ENCODE measurements around the gene UBA5.
"Not testable (repeated sequence)": the region's sequence is repeated elsewhere in the genome, so short reads cannot be mapped to it uniquely, and the experiment has no call there.

UBA5 gene

DNA sequence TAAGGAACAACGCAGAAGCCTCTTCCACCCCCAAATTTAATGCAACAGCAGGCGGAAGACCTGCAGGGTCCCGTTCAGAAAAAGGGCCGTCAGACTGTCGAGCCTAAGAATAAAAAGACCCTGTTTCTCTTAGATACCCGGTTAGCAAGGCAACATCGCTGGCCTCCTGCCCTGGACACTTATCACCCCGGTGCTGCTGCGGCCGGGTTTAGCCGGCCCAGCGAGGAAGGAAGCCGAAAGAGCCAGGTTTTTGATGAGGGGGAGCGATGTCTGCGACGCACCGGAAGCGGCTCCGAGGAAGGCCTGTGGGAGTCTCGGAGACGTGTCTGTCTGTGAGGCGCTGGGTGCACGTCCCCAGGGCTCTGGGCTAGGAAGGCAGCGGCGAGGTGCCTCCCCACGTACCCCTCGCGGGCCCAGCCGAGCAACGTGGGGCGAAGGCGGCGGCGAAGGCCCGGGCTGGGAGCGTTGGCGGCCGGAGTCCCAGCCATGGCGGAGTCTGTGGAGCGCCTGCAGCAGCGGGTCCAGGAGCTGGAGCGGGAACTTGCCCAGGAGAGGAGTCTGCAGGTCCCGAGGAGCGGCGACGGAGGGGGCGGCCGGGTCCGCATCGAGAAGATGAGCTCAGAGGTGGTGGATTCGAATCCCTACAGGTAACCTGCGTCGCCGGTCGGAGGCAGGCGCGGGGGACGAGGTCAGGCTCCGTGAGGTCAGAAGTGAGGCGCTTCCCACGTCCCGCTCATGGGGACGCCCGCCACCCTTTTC lies at the start of gene UBA5:
Gene UBA5, plus strand, starts transcription at position 278 of the 759 bp plus-strand sequence. Its CDS starts 209 bp downstream, at position 487.
- DNase-seq (ENCODE audit: low read depth in 2 of 2): peak; percentile 53 to 60

DNA sequence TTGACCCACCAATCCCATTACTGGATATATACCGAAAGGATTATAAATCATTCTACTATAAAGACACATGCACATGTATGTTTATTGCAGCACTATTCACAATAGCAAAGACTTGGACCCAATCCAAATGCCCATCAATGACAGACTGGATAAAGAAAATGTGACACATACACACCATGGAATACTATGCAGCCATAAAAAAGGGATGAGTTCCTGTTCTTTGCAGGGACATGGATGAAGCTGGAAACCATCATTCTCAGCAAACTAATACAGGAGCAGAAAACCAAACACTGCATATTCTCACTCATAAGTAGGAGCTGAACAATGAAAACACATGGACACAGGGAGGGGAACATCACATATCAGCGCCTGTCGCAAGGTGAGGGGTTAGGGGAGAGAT lies 44.8 kb upstream of the UBA5 start:
- not testable (repeated sequence) for DNase-seq (ENCODE audit: low read depth in 2 of 2)

- no peak for DNase-seq (ENCODE audit: low read depth in 2 of 2)
Measured at GRCh38 chr3:132615881-132616280, 44.2 kb upstream of the UBA5 start.

DNA sequence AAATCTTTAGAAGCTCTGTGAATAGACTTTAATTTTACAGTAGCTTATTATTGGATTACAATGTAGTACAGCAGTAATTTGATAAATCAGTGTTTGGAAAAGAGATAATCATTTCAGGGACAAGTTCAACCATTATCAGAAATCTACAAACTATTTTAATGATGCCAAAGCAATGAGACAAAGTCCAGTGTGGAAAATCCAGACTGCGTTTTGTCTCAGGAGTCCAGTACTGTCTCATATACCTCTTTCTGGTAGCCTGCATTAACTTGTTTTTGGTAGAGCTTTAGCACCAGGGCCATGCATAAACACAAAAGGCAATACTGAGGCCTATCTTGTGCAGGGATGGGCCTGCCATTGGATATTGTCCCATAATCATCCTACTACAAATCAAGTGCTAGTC lies 43.3 kb upstream of the UBA5 start:
- no peak for DNase-seq (ENCODE audit: low read depth in 2 of 2)

DNA sequence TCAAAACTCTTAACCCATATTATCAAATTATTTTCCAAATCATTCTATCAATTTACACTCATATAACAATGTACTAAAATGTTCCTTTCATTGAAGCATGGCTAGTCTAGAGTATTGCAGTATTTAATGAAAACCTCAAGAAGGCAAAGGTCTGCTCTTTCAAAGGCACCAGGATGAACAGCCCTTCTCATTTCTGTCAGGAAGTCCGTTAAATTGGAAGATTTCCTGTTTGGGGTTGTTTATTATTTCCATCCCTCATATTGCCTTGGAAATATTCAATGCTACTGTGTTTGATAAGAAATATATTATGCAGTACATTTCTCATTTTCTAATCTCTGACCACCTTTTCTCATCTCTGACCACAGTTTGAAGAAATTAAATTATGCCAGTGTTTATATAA lies 38.0 kb upstream of the UBA5 start:
- DNase-seq (ENCODE audit: low read depth in 2 of 2): no peak

DNA sequence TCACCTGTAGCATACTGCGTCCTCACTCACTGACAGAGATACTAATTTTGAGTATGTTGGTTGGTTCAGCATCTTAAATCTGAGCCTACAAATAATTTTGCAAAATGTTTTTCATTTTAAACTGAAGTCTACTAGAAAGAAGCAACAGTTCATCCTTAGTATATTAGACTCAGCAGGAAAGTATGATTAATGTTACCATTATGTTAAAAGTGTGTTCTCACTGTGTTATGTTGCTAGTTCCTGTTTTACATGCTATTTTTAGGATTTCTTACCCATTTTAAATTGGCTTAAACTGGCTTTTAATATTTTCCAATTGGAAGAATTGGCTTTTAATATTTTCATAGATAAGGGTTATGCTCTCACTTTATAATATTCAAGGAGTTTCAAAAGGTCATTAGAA lies 37.4 kb upstream of the UBA5 start:
- no peak for DNase-seq (ENCODE audit: low read depth in 2 of 2)

DNA sequence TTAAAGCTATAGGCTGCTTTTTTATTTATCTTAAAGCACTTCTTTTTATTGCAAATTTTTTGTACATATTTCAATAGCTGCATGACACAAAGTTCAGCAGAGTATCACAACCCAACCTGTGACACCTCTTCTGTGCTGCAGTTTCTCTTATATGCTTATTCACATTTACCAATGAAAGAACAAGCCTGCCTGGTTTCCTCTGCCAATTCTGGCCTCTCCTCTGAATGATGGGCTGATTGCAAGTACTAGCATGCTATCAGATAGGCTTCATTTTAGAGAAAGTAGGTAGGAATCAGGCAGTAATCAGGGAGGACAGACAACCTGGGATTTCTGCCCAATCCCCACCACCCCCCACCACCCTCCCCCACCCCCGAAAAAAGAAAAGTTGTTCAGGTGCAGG lies 36.5 kb upstream of the UBA5 start:
- DNase-seq (ENCODE audit: low read depth in 2 of 2): no peak

DNA sequence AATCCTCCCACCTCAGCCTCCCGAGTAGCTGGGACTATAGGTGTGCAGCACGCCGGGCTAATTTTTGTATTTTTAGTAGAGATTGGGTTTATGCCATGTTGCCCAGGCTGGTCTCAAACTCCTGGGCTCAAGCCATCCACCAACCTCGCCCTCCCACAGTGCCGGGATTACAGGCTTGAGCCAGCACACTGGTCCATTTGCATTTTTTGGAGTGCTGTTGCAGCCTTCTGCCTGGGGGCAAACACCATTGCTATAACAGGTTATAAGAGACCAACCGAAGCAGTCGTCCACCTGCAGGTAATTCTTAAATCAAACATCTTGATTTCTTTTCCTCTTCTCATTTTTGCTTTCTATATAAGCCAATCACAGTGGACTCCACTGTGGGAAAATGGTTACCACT lies 35.3 kb upstream of the UBA5 start:
- DNase-seq (ENCODE audit: low read depth in 2 of 2): no peak

DNA sequence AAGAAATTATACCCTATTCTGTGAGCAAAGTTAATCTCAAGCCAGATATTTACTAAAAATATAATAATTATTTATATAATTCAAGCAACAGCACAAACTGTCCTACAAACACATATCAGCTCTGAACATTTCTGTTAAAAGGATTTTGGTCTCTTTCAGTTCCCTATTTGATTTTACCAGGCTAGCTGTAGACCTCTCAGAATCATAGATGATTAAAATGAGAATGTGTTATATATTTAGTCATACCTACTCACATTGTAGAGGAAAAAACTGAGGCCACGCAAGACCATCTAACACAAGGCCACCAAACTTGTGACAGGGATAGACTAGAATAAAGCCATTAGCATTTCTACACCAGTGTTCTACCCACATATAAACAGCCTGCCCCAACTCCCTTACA lies 34.5 kb upstream of the UBA5 start:
- DNase-seq (ENCODE audit: low read depth in 2 of 2): no peak

- DNase-seq (ENCODE audit: low read depth in 2 of 2): no peak
Measured at GRCh38 chr3:132626955-132627354, 33.2 kb upstream of the UBA5 start.

- no peak for DNase-seq (ENCODE audit: low read depth in 2 of 2)
Measured at GRCh38 chr3:132628157-132628556, 32.0 kb upstream of the UBA5 start.

GRCh38 chr3:132629928-132630327 lies 30.2 kb upstream of the UBA5 start:
- no peak for DNase-seq (ENCODE audit: low read depth in 2 of 2)

DNA sequence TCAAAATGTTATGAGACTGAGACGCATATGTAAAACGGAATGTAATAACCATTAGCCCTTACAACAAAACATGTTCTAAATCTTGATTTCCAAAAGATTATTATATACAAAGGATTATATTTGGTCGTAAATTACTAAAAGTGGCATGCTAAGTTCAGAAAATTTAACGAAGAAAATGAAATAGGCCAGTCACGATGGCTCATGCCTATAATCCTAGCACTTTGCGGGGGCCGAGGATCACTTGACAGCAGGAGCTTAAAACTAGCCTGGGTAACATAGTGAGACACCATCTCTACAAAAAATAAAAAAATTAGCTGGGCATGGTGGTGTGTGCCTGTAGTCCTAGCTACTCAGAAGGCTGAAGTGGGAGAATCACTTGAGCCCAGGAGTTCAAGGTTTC lies 29.5 kb upstream of the UBA5 start:
- DNase-seq (ENCODE audit: low read depth in 2 of 2): no peak

DNA sequence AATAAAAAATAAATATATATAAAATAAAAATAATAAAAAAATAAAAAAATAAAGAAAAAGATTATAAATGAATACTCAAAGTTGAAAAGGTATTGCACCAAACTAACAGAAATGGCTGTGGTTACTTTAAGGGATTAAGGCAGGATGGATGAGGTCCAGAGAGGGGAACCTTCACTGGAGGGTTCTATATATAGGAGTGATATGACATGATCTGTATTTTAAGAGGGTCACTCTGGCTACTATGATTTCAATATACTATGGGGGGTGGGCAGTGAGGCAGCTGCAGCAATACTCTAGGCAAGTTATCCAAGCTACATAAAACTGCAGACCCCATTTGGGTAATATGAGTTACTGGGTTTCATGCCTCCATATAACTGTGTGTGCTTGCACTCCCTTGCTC lies 25.1 kb upstream of the UBA5 start:
- DNase-seq (ENCODE audit: low read depth in 2 of 2): no peak

GRCh38 chr3:132637590-132637989 lies 22.5 kb upstream of the UBA5 start:
- DNase-seq (ENCODE audit: low read depth in 2 of 2): no peak

DNA sequence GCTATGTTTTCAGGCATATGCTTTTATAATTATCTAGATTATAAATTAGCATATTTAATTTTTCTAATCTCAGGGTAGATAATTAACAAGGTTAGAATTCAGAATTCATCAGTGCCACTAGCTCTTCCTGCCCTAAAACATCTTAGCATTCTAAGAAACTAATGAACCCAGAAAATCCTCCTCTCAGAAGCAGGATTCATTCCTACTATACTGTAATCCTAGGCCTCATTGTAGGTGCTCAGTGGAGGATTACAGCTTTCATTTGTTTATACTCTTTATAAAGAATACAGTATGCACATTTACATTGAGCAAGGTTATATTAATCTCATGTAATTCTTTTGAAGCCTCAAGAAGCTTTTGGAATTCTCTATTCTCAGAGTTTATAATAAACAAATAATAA lies 21.4 kb upstream of the UBA5 start:
- no peak for DNase-seq (ENCODE audit: low read depth in 2 of 2)

- DNase-seq (ENCODE audit: low read depth in 2 of 2): not testable (repeated sequence)
Measured at GRCh38 chr3:132641427-132641826, 18.7 kb upstream of the UBA5 start.

- DNase-seq (ENCODE audit: low read depth in 2 of 2): no peak
Measured at GRCh38 chr3:132641837-132642538, 18.1 kb upstream of the UBA5 start.

DNA sequence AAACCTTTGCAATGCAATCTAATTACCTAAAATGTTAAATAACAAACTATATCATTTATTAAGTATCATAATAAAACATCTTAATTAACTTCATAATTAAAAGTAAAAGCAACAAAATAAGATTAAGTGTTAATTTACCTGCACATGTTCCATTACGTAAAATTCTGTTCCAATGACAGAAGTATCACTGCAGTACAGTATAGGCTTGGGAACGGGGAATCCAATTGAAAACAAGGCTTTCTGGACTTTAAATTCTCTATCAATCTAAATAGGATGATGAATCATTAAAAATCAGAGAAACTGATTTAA lies 17.6 kb upstream of the UBA5 start:
- DNase-seq (ENCODE audit: low read depth in 2 of 2): no peak

GRCh38 chr3:132643366-132643765 lies 16.8 kb upstream of the UBA5 start:
- DNase-seq (ENCODE audit: low read depth in 2 of 2): no peak

- DNase-seq (ENCODE audit: low read depth in 2 of 2): no peak
Measured at GRCh38 chr3:132645058-132645457, 15.1 kb upstream of the UBA5 start.

DNA sequence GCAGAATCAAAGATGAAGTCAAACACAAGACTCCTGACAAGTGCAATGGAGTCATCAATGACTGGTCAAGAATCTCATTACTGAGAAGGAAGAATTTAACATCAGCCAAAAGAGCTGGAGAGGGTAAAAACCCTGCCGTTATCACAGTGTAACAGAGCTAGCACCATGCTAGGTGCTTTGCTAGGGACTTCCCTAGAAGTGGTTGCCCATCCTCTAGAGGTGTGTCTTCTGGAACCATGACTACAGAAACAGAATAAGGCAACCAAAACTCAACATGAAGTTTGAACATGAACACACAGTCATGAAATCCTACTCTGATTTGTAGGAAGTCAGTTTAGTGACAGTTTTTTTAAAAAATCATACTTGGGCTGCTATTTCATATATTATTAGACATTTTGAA lies 10.0 kb upstream of the UBA5 start:
- DNase-seq (ENCODE audit: low read depth in 2 of 2): no peak

- DNase-seq (ENCODE audit: low read depth in 2 of 2): no peak
Measured at GRCh38 chr3:132652640-132653270, 7.4 kb upstream of the UBA5 start.

Data from stimulated activated CD8-positive, alpha-beta memory T cell treated with anti-CD3 and anti-CD28 coated beads, Interleukin-2, amount 100 ng/mL, for 48 hours (primary cell).